ENCODE measurements around the gene APAF1. TPM values are rescaled to one million over a fixed set of nuclear protein-coding genes. Genes with fewer than 3 reads are reported as not detected.
A peak's percentile ranks its signal among the peaks of the same experiment; 100 is the strongest.

Gene APAF1
- total and polyA plus RNA-seq, 2 of the 13 experiments (the other 11 are each of a cell fraction or from before 2014, with no cell fraction given): 6.0 to 13.0 TPM

- in situ Hi-C loops (cut with HindIII; ENCODE audit: extremely low pct_ligation_motif_present, low pct_unique_long_range_greater_than_20kb): no loop called here
- peak overlapping the region; percentile 6 to 66 (median 45); a peak in 5 of 6 replicates for H3K4me3 ChIP-seq (replicated peaks in 1 of 3; ENCODE audit: insufficient read depth in 1 of 3, low read depth in 2 of 3, low read length in 3 of 3)
- no peaks in the 10 kb centered on the region for H4K20me1 ChIP-seq (ENCODE audit: insufficient read depth, low read length)
- intact Hi-C loops (cut with micrococcal nuclease; ENCODE audit: unreplicated experiment): no loop called here
- peak; percentile 68 for ATAC-seq
- H3K79me2 ChIP-seq (ENCODE audit: insufficient read depth, low read length): no peaks in the 10 kb centered on the region
- H3K27ac ChIP-seq (ENCODE audit: extremely low read length, insufficient read depth, low read length): no peak overlapping the region
- H3K4me1 ChIP-seq (ENCODE audit: insufficient read depth, low read length): peaks cover 9% of the 10 kb centered on the region
- CTCF ChIA-PET (ENCODE audit: low intra/inter-chr PET ratio, low total read pairs): no interaction called here
- no peaks in the 10 kb centered on the region for H3K9me3 ChIP-seq (ENCODE audit: low read length)
- peak overlapping the region; percentile 17; the same call in 1 of the 2 replicates for H3K9ac ChIP-seq (ENCODE audit: insufficient read depth, low read depth, low read length)
- FAIRE-seq: no peak
- BruUV-seq (replicated peaks): no TSS peak
- H3K4me2 ChIP-seq (ENCODE audit: low read depth, low read length): peak overlapping the region; percentile 75
- H3K27me3 ChIP-seq (ENCODE audit: control insufficient read depth in 1 of 2, insufficient read depth in 2 of 2, low read length in 2 of 2): peaks cover 12 to 38% of the 10 kb centered on the region in 2 experiments
- DNase-seq (ENCODE audit: low spot score): no peak
- POLR2A ChIA-PET: no interaction called here
- WGBS (ENCODE audit: low lambda C conversion rate): 13% methylated on average over 23 of the region's 54 CpGs
- no peak overlapping the region for H2AFZ ChIP-seq (ENCODE audit: low read length)
- no peaks in the 10 kb centered on the region for H3K36me3 ChIP-seq (replicated peaks in 1 of 2; ENCODE audit: control insufficient read depth in 1 of 2, insufficient read depth in 2 of 2, low read length in 2 of 2)
- TF ChIP-seq, protein P1, sequence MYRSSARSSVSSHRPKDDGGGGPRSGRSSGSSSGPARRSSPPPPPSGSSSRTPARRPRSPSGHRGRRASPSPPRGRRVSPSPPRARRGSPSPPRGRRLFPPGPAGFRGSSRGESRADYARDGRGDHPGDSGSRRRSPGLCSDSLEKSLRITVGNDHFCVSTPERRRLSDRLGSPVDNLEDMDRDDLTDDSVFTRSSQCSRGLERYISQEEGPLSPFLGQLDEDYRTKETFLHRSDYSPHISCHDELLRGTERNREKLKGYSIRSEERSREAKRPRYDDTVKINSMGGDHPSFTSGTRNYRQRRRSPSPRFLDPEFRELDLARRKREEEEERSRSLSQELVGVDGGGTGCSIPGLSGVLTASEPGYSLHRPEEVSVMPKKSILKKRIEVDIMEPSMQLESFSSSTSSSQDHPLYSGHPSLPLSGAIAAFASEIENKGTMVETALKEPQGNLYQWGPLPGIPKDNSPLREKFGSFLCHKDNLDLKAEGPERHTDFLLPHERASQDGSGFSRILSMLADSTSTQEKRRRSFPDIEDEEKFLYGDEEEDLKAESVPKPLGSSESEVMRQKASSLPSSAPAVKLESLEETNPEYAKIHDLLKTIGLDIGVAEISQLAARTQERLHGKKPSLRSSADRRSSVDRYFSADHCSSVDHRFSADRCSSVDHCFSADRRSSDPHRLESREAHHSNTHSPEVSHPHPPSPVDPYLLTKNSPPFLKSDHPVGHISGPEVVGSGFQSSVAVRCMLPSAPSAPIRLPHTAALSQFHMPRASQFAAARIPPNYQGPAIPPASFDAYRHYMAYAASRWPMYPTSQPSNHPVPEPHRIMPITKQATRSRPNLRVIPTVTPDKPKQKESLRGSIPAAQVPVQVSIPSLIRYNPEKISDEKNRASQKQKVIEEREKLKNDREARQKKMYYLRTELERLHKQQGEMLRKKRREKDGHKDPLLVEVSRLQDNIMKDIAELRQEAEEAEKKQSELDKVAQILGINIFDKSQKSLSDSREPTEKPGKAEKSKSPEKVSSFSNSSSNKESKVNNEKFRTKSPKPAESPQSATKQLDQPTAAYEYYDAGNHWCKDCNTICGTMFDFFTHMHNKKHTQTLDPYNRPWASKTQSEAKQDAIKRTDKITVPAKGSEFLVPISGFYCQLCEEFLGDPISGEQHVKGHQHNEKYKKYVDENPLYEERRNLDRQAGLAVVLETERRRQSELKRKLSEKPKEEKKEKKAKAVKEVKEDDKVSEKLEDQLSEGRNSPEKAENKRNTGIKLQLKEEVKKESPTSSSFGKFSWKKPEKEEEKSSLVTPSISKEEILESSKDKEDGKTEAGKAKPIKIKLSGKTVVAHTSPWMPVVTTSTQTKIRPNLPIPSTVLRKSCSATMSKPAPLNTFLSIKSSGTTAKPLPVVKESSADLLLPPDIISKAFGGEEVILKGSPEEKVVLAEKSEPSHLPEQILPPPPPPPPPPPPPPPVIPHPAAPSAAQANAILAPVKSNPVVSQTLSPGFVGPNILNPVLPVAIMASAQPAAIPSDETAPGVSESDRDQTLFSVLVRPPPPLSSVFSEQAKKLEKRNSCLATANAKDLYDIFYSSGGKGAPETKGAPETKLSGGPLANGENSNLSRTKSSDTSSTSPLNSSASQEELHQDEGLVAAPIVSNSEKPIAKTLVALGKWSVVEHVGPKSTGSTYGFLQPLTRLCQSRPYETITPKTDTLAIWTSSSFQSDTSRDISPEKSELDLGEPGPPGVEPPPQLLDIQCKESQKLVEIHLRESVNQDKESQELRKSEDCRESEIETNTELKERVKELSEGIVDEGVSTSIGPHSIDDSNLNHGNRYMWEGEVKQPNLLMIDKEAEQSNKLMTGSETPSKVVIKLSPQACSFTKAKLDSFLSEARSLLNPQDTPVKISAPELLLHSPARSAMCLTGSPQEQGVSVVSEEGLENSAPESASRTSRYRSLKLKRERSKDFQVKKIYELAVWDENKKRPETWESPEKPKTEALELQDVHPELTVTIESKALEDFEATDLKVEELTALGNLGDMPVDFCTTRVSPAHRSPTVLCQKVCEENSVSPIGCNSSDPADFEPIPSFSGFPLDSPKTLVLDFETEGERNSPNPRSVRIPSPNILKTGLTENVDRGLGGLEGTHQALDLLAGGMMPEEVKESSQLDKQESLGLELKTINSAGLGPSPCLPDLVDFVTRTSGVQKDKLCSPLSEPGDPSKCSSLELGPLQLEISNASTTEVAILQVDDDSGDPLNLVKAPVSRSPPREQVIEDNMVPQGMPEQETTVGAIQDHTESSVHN (CRISPR knock-in tag; IDR thresholded peaks at IDR 0.05): no peak
- no peak for TF ChIP-seq ZNF782 (CRISPR knock-in tag; IDR thresholded peaks at IDR 0.05; ENCODE audit: borderline replicate concordance)
- TF ChIP-seq PHF21A (CRISPR knock-in tag; IDR thresholded peaks at IDR 0.05): no peak
- TF ChIP-seq XRCC5 (optimal IDR thresholded peaks at IDR 0.05; ENCODE audit: low read length): no peak
- no peak for TF ChIP-seq HOMEZ (CRISPR knock-in tag; IDR thresholded peaks at IDR 0.05; ENCODE audit: low read depth)
- no peak for TF ChIP-seq ZNF614 (CRISPR knock-in tag; IDR thresholded peaks at IDR 0.05; ENCODE audit: borderline replicate concordance)
- peak; percentile 53 for TF ChIP-seq ZNF687 (CRISPR knock-in tag; IDR thresholded peaks at IDR 0.05)
- TF ChIP-seq NFYC (CRISPR knock-in tag; IDR thresholded peaks at IDR 0.05): no peak
- no peak for TF ChIP-seq ATRX (CRISPR knock-in tag; IDR thresholded peaks at IDR 0.05; ENCODE audit: borderline replicate concordance)
Observed at GRCh38 chr12:98745578-98746391, 100.7 kb downstream of the APAF1 start.
